Transverse colon (tissue), 4 donors: Measurements from ENCODE around the gene SMPD2. TPM values are rescaled to one million over a fixed set of nuclear protein-coding genes. Genes with fewer than 3 reads are reported as not detected.

Source experiments
- DNase-seq: peaks from one replicate; pipeline ENCODE4 v3.0.0-alpha.2; 2019
- H3K27ac ChIP-seq, 4 donors: fragments of 200-600 bp; sonication (generic); 2 replicates each; pipeline ENCODE4 v1.5.1; 2016 to 2018; ENCODE audit warnings: inconsistent platforms in 4 of 4
- H3K27me3 ChIP-seq: fragments of 200-600 bp; sonication (generic); 2 replicates; pipeline ENCODE4 v1.5.1; 2017; ENCODE audit warnings: inconsistent platforms
- H3K36me3 ChIP-seq, 4 donors: fragments of 200-600 bp; sonication (generic); 2 replicates each; pipeline ENCODE4 v1.5.1; 2017 to 2019; ENCODE audit warnings: inconsistent platforms in 4 of 4
- H3K4me1 ChIP-seq, 4 donors: fragments of 200-600 bp; sonication (generic); 2 replicates each; pipeline ENCODE4 v1.5.1; 2017 to 2020; ENCODE audit warnings: inconsistent platforms in 4 of 4
- H3K4me3 ChIP-seq, 4 donors: fragments of 200-600 bp; sonication (generic); 1 replicate in 1 of 4; 2 replicates in 3 of 4; pipeline versions ENCODE4 v1.5.1 to v1.6.1; 2017 to 2019; ENCODE audit warnings: inconsistent platforms in 4 of 4
- H3K9me3 ChIP-seq, 2 donors: fragments of 200-600 bp; sonication (generic); 2 replicates each; pipeline ENCODE4 v1.5.1; 2017 to 2019; ENCODE audit warnings: inconsistent platforms in 2 of 2
- EP300 ChIP-seq: sonication (generic); formaldehyde crosslinking; IDR thresholded peaks from one replicate; pipeline ENCODE4 v1.6.1; 2017; ENCODE audit warnings: antibody characterized with exemption, low read depth
- POLR2A ChIP-seq: fragments of 450-650 bp; IDR thresholded peaks from one replicate; pipeline ENCODE4 v1.6.1; 2016; ENCODE audit warnings: antibody characterized with exemption, mild to moderate bottlenecking, moderate library complexity
- POLR2AphosphoS5 ChIP-seq, 3 donors: sonication (generic); formaldehyde crosslinking; IDR thresholded peaks; one replicate each; pipeline ENCODE4 v1.6.1; 2016; ENCODE audit warnings: antibody characterized with exemption in 3 of 3
- WGBS, 2 donors: methylation state at CpG; one replicate each; pipeline ENCODE4 v1.1.5; 2018; ENCODE audit warnings: low coverage in 1 of 2; 5-methylcytosine and 5-hydroxymethylcytosine counted together
- in situ Hi-C, 4 donors: fragments of 200-750 bp; cut with MboI; loops; one replicate each; pipeline versions ENCODE4 v1.15.0 to v1.15.1; 2017; ENCODE audit warnings: low sequenced_read_pairs in 3 of 4, low pct_ligation_motif_present in 1 of 4, low pct_unique_long_range_greater_than_20kb in 1 of 4
- intact Hi-C: fragments of 100-400 bp; cut with DNase I; formaldehyde crosslinking; loops from one replicate; pipeline ENCODE4 v1.15.1; 2023; ENCODE audit warnings: low total_unique reads
- total RNA-seq, 4 donors: library from RNA; depleted of rRNA; stranded (reverse); fragments of >200 nt; gene quantifications; one replicate each; pipeline ENCODE4 v1.1.0, GENCODE V29; 2016
- TF ChIP-seq, protein P1 (sequence below), 5 experiments: fragments of 200-600 bp in 3 of 5; fragments of 450-650 bp in 2 of 5; sonication (generic) in 3 of 5; IDR thresholded peaks; 1 replicate in 2 of 5; 2 replicates in 3 of 5; pipeline ENCODE4 v1.5.1; 2016 to 2017; ENCODE audit warnings: antibody characterized with exemption in 5 of 5, inconsistent platforms in 3 of 5, mild to moderate bottlenecking in 2 of 5, moderate library complexity in 1 of 5

Gene SMPD2
- total RNA-seq, 4 donors from 2014 or later, result 9.4 to 34.5 (median 30.3) TPM

- no peak for TF ChIP-seq POLR2AphosphoS5 (IDR thresholded peaks at IDR 0.05)
- peaks cover 21 to 56% (median 35%) of the 10 kb centered on the region in 4 donors for H3K4me1 ChIP-seq
- H3K9me3 ChIP-seq, result no peaks in the 10 kb centered on the region
- DNase-seq, result no peak
- 82 to 96% methylated on average over 4 to 9 of the region's 9 CpGs for WGBS, 2 donors
- in situ Hi-C loops (no loop called here), intact Hi-C loops (no loop called here)
- H3K27me3 ChIP-seq, result no peaks in the 10 kb centered on the region
- H3K27ac ChIP-seq, result no peak overlapping the region
- no peak overlapping the region for H3K4me3 ChIP-seq
- H3K36me3 ChIP-seq, result peaks cover 0 to 15% (median 3%) of the 10 kb centered on the region in 4 donors
These were observed 37.8 kb downstream of the SMPD2 start for GRCh38 chr6:109478222-109478805.

DNA sequence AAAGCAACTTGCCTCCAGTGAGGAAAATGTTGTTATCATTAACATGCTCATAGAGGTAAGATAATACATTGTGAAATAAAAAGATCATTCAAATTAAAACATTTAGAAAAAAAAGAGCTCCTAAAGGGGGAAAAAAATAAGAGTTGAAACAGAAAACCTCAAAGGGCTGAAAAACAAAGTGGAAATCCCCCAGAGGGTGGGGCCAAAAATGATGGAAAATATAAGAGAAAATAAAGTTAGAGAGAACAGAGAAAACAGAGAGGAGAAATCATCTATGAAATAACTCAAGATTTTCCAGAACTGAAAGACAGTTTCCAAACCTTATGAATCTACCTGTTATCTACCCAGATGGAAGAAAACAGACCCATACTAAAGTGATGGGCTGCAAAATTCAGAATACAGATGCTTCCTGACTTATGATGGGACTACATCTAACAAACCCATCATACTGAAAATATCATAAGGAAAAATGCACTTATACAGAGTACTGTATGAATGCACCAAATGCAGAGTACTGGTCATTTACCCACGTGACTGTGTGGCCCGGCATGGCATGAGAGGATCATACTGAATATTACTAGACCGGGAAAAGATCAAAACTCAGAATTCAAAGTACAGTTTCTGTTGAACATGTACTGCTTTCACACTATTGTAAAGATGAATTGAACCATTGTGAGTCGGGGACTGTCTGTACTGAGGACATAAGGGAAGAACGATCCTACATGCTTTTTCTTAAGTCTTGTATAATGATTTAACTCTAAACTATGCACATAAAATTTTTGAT, 38.5 kb downstream of the SMPD2 start:
- Histone ChIP-seq H3K36me3 (peaks cover 0 to 8% (median 1%) of the 10 kb centered on the region in 4 donors), H3K4me3 (peak overlapping the region in 1 of 4 donors; percentile 14), H3K27me3 (no peaks in the 10 kb centered on the region), H3K4me1 (peaks cover 21 to 59% (median 37%) of the 10 kb centered on the region in 4 donors), H3K9me3 (no peaks in the 10 kb centered on the region), H3K27ac (no peak overlapping the region)
- WGBS, 2 donors, result 56 to 80% methylated on average over 4 to 5 of the region's 5 CpGs
- intact Hi-C loops (loop anchor here (1.0 kb wide), 1 partner anchor 31 kb away; no protein-coding TSS in a partner anchor), in situ Hi-C loops (no loop called here)
- DNase-seq, result no peak
- no peak for TF ChIP-seq POLR2A
- TF ChIP-seq EP300, result no peak
- TF ChIP-seq, protein P1, sequence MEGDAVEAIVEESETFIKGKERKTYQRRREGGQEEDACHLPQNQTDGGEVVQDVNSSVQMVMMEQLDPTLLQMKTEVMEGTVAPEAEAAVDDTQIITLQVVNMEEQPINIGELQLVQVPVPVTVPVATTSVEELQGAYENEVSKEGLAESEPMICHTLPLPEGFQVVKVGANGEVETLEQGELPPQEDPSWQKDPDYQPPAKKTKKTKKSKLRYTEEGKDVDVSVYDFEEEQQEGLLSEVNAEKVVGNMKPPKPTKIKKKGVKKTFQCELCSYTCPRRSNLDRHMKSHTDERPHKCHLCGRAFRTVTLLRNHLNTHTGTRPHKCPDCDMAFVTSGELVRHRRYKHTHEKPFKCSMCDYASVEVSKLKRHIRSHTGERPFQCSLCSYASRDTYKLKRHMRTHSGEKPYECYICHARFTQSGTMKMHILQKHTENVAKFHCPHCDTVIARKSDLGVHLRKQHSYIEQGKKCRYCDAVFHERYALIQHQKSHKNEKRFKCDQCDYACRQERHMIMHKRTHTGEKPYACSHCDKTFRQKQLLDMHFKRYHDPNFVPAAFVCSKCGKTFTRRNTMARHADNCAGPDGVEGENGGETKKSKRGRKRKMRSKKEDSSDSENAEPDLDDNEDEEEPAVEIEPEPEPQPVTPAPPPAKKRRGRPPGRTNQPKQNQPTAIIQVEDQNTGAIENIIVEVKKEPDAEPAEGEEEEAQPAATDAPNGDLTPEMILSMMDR (IDR thresholded peaks at IDR 0.05), result no peak
- TF ChIP-seq POLR2AphosphoS5 (IDR thresholded peaks at IDR 0.05), result no peak

DNA sequence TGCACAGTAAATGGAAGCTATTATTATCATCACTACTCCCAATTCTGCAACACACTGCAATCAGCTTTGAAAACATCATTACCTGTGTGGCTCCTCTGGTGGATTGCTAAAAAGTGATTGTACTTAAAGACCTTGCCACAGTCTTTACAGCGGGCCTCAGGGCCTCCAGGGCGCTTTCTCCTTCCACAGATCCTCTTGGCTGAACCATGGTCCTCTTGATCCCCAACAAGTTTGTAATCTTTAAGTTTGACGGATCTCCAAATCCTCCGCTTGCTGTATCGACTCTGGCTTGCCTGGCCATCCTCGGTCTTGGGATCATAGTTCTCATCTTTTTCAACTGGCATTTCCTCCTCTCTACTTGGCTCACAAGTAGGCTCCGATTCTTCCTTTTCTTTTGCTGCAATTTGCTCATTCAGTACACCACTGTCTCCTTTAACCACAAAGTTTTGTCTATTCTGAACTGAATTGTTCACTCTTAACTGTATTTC, 40.5 kb downstream of the SMPD2 start:
- peak overlapping the region in 1 of 4 donors; percentile 19 for H3K4me3 ChIP-seq
- H3K4me1 ChIP-seq, result peaks cover 21 to 67% (median 39%) of the 10 kb centered on the region in 4 donors
- in situ Hi-C loops (no loop called here), intact Hi-C loops (loop anchor here (5.0 kb wide), 1 partner anchor 1531 kb away; no protein-coding TSS in a partner anchor)
- H3K36me3 ChIP-seq, result no peaks in the 10 kb centered on the region
- no peak overlapping the region for H3K27ac ChIP-seq
- H3K9me3 ChIP-seq, result no peaks in the 10 kb centered on the region
- TF ChIP-seq POLR2AphosphoS5 (IDR thresholded peaks at IDR 0.05), result no peak
- TF ChIP-seq EP300, result no peak
- TF ChIP-seq POLR2A, result no peak
- TF ChIP-seq, protein P1 (IDR thresholded peaks at IDR 0.05), result no peak
- no peaks in the 10 kb centered on the region for H3K27me3 ChIP-seq
- whole genome bisulfite sequencing, 2 donors, result 92 to 98% methylated on average over 5 to 7 of the region's 7 CpGs
- no peak for DNase-seq

- in situ Hi-C loops, result no loop called here
- Histone ChIP-seq H3K36me3 (no peaks in the 10 kb centered on the region), H3K4me3 (peak within 1 kb of the TSS; percentile 71 to 99 (median 90)), H3K9me3 (no peaks in the 10 kb centered on the region), H3K27me3 (no peaks in the 10 kb centered on the region), H3K27ac (peak within 1 kb of the TSS; percentile 88 to 95 (median 92)), H3K4me1 (peaks cover 21 to 54% (median 33%) of the 10 kb centered on the region in 4 donors)
- DNase-seq, result peak; percentile 94
- intact Hi-C loops, result loop anchor here (5.0 kb wide), 1 partner anchor 1529 kb away; no protein-coding TSS in a partner anchor
- 0% methylated on average over 42 of the region's 97 CpGs; no CpG with 5 or more reads in 1 of the 2 donors for WGBS, 2 donors
- TF ChIP-seq EP300 (no peak), POLR2AphosphoS5 (IDR thresholded peaks at IDR 0.05) (peak; percentile 68 to 88 (median 88)), POLR2A (peak; percentile 55)
- TF ChIP-seq, protein P1 (IDR thresholded peaks at IDR 0.05), result peak in 1 of 5 experiments; percentile 7
These were observed 42.6 kb downstream of the SMPD2 start, which contains the start of gene ZBTB24 for GRCh38 chr6:109482905-109483734. TSS of gene ZBTB24 (minus strand) at chr6:109483219. CDS start at chr6:109482026, 1,193 bp downstream.
